PFSK-1 (cell line): ENCODE data around the gene RPS6KA2.

Experiments
- POLR2AphosphoS5 ChIP-seq: IDR thresholded peaks from 2 replicates; pipeline ENCODE4 v1.6.1; 2012; ENCODE audit warnings: low read depth, mild to moderate bottlenecking, control low read depth, low read length, moderate library complexity
- TAF1 ChIP-seq: IDR thresholded peaks from 2 replicates; pipeline ENCODE4 v1.6.1; 2012; ENCODE audit warnings: low read length, control low read depth, borderline replicate concordance; ENCODE audit not compliant: insufficient read depth

DNA sequence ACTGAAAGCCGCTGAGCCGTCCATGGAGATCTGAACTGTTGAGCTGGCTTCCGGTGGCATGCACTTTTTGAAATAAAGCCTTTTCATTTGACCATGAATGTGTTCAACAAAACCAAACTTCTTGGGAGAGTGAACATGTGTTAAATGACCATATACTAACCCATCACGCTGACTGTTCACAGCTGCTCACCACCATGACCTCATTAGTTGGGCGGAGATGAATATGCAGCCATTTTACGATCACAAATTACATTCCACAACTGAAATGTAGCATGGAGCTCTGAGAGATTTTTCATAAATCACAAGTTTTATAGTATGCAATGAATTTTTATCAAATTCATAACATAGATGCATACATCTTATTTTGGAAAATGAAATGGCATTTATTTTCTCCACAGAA, 44.8 kb downstream of the RPS6KA2 start:
- no peak for TF ChIP-seq TAF1
- TF ChIP-seq POLR2AphosphoS5 = no peak
